Stimulated activated CD8-positive, alpha-beta memory T cell treated with anti-CD3 and anti-CD28 coated beads, Interleukin-4, amount 100 ng/mL, for 4 hours (primary cell): Measurements from ENCODE around the gene KRT23.

Source experiments
- DNase-seq, 2 donors: peaks; one replicate each; pipeline ENCODE4 v3.0.0-alpha.2; 2020; ENCODE audit warnings: low read depth in 2 of 2, low spot score in 1 of 2

Gene KRT23, protein sequence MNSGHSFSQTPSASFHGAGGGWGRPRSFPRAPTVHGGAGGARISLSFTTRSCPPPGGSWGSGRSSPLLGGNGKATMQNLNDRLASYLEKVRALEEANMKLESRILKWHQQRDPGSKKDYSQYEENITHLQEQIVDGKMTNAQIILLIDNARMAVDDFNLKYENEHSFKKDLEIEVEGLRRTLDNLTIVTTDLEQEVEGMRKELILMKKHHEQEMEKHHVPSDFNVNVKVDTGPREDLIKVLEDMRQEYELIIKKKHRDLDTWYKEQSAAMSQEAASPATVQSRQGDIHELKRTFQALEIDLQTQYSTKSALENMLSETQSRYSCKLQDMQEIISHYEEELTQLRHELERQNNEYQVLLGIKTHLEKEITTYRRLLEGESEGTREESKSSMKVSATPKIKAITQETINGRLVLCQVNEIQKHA

DNA sequence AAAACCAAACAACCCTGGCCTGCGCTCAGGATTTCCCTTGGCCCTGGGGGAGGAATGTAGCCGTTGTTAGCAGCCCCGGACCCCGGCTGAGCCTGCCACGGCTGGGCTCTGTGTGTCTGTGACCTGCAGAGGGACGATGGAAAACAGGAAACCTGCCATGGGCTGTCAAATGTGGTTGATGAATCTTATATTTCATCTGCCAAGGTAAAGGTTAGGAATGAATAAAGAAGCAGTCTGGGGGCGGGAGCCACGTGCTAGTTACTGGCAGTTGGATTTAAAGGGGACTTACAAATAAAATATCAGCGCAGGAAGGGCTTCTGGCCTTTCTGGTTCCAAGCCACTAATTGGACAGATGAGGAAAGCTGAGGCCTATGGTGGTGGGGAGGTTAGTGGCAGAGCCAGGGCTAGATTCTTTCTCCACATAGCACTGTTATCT, at the start of gene KRT23:
Gene KRT23 (minus strand): TSS at position 263 of the 436 bp plus-strand sequence. CDS start 1,043 bp downstream, outside the sequence.
- no peak for DNase-seq

DNA sequence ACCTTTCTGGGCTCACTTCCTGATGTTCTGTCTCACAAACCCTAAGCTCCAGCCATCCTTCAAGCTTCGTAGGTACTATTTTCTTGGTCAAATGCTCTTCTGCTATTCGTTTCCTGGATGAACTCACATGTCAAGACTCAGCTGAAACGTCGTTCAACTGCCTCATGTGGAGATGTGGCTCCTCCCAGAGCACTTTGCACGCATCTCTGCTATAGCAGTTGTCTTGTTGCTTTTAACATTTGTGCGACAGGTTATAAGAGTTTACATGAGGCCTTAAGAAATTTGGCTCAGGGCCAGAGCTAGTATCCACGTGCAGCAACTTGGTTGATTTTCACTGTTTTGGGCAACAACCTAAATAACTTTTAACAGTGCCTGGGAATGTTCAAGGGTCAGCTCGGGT, 49.5 kb upstream of the KRT23 start:
- no peak for DNase-seq

DNA sequence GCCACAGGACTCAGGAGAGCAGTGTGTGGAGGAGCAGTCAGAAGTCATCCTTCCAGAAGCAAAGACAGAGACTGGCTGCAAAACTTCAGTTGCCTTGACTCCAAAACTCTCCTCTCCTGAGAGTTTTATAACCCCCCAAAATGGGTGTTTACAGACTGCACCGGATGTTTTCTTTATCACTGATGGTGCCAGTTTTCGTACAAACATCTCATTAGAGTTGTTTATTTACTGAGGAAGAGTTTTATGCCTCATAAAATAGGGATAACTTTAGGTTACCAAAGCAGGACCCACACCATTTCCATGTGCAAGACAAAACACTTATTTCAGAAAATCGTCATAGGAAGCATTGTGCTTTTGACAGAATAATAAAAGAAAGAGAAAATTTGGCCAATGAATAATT, 46.8 kb upstream of the KRT23 start, which contains the start of gene KRT40:
Gene KRT40 (minus strand): TSS at position 101 of the 400 bp plus-strand sequence. CDS start 53 bp downstream, at position 48.
- DNase-seq = no peak

DNA sequence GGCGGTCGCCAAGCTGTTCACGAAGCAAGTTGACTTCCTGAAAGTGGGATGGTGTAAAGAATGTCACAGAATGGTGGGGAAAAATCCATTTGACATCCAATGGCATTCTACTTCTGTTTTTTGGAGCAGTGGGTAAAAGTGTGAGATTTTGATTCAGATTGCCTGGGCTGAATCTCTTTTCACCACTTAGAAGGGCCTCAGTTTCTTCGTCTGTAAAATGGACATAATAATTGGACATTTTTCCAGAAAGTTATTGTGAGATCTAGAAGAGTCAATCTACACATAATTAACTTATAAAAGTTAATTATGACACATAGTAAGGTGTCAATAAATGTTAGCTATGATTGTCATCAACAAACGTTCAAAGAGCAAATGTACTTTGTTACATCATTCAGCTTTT, 43.7 kb upstream of the KRT23 start:
- no peak for DNase-seq

DNA sequence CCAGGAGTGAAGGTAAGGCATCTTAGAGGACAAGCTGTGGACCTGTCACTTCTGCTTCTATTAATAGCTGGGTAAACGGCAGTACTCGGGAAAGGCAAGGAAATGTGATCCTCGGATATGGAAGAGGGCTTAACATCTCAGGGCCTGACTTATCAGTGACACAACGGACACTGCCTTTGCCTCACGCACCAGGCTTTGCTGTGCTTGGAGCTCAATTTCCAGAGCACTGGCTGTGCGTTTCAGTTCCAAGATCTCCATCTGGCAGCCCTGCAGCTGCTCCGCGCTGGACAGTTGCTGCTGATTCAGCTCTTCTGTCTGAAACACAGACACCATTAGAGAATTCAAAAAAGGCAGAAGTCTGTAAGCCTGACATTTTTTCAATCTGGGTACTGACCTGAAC, 43.1 kb upstream of the KRT23 start:
- no peak for DNase-seq

DNA sequence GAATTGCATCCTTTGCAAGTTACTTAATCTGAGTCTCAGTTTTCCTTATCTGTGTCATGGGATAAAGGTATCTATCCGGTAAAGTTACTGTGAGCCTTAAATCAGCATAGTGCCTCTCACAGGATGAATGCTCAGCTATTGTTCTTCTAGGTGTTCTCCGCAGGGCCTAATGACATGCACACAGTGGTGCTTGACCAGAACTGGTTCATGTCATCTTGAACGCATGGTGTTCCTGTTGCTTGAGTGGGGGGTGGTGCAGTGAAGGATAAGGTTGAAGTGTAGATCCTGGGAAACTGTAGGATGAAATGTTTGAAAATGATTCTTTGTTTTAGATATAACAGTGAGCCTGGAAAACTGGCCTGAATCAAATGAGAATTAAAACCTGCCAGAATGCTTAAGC, 42.7 kb upstream of the KRT23 start:
- DNase-seq = no peak

DNA sequence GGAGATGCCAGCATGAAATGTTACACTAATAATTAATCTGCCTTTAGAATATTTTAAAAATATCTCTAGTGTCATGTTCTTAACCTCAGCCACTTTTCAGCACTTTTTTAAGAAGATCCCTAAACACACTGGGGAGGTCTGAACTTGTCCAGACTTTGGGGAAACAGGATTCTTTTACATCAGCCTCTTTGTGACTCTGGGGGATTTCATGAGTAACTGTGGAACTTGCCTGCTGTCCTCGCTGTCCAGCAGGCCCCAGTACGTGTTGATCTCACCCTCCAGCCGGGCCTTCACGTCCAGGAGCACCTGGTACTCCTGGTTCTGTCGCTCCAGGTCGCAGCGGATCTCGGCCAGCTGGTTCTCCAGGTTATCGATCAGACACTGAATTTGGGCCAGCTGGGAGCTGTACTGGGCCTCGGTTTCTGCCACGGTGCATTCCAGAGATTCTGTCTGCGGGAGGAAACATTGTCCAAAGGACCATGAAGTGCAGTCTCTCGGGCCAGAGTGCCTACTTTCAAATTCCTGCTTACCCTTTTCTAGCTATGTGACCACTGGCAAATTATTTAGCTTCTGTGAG, 41.2 kb upstream of the KRT23 start:
- no peak for DNase-seq

DNA sequence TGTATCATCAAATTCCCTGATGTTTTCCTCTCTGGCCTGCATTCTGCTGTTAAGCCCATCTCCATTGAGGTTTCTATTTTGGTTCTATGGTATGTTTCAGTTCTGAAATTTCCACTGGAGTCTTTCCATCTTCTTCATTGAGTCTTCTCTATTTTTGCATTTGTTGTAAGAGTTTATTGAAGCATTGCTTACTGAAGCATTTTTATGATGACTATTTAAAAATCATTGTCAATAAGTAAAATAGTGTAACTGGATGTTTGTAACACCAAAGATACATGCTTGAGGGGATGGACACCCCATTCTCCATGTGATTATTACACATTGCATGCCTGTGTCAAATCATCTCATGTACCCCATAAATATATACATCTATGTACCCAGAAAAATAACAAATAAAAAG, 38.1 kb upstream of the KRT23 start:
- DNase-seq = no peak

DNA sequence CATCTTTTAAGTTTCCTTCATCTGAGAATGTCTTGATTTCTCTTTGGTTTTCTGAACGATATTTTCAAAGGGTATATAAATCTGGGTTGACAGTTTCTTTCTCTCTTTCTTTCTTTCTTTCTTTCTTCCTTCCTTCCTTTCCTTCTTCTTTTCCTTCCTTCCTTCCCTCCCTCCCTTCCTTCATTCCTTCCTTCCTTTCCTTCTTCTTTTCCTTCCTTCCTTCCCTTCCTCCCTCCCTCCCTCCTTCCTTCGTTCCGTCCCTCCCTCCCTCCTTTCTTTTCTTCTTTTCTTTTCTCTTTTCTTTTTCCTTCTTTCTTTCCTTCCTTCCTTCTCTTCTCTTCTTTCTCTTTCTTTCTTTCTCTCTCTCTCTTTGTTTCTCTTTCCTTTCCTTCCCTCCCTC, 36.9 kb upstream of the KRT23 start:
- DNase-seq = no peak

DNA sequence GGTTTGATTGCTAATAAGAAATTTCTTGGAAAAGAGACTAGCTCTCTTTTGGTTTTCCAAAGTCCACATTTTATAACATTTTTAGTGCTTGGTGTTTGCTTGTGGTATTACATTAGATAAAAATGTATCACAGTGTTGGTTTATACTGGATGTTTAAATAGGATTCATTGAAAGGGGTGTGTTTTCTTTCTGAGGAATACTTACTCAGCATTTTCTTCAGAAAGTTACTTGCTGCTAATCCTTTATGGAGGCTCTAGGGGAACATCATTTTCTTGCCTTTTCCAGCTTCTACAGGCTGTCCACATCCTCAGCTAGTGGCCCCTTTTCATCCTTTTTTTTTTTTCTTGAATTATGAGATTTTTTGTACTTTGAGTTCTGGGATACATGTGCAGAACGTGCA, 30.1 kb upstream of the KRT23 start:
- no peak for DNase-seq

DNA sequence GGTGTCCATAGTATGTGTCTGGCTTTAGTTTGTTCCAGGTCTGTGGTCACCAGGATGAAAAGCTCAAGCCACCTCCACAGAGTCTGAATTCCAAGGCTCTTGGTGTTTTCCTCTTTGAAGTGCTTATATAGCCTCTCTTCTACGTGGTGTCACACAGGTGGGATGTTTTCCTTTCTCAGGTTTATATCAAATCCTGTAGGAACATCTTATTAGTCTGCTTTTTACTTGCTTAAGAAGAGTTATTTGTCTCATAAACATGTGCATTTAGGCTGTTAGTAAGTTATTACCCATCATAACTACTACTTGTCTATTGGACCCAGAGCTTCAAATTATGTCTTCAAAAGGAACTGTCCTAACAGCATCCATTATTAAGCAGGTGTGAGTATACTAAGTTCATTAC, 29.4 kb upstream of the KRT23 start, which contains the start of gene KRT39:
Gene KRT39 (minus strand): TSS at position 101 of the 400 bp plus-strand sequence. CDS start 92 bp downstream, at position 9.
- DNase-seq = no peak

DNA sequence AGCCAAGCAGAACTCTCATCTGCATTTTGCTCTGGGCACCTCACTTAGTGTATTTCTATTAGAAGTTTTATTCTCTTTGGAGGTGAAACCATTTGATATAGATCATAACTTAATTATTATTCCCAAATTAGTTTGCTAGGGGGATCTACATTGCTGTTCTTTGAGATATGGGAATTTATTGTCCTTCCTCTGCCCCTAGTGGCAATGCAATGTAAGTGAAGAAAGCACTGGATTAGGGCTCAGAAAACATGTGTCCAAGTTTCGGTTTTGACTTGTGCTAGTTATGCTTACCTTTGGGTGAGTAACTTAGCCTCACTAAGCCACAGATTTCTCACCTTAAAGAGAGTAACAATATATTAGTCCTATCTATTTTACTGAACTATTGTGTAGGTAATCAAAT, 26.4 kb upstream of the KRT23 start:
- no peak for DNase-seq

DNA sequence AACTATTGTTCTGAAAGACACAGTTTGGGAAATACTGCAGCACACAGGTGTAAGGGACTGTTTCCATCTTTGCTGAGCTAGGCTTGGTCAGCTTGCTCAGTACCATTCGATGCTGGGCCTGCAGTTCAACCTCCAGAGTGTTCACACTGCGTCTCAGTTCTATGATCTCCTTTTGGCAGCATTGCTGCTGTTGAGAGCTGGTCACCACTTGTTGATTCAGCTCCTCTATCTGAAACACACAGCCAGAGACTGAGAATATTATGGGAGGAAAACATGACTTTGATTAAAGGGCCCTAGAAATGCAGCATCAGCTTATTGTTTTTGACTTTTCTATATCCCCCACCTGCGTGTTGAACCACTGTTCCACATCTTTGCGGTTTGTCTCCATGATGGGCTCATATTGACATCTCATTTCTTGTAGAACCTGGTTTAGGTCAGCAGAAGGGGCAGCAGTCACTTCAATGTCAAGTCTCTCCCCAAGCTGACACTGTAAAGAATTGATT, 24.7 kb upstream of the KRT23 start:
- no peak for DNase-seq

DNA sequence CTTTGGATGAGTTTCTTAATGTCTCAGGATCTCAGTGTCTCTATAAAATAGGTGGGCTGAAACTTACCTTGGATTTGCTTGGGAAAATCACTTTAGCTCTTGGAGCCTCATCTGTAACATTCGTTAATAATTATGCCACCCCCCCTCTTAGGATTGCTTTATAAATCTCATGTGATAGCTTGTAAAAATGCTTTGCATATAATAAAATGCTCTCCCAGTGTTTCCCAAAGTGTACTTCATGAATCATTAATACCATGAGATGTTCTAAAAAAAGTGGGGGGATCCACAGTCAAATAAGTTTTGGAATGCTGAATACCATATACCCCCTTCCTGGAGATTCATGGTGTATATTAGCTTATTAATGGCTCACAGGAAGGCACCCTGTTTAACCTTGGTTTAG, 24.1 kb upstream of the KRT23 start:
- no peak for DNase-seq

DNA sequence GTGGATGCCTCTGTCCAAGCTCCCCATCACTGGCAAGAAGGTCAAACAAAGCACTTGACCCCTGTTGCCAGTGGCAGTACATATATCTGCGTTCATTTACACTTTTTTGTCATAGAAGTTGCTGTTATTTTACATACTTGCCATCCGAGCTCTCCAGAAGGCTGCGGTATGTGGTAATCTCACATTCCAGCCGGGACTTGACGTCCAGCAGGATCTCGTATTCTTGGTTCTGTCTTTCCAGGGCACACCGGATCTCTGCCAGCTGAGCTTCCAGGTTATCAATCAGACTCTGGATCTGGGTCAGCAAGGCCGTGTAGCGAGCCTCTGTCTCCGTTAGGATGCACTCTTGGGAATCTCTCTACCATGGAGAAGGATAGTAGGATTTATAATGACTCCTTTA, 22.7 kb upstream of the KRT23 start:
- no peak for DNase-seq

DNA sequence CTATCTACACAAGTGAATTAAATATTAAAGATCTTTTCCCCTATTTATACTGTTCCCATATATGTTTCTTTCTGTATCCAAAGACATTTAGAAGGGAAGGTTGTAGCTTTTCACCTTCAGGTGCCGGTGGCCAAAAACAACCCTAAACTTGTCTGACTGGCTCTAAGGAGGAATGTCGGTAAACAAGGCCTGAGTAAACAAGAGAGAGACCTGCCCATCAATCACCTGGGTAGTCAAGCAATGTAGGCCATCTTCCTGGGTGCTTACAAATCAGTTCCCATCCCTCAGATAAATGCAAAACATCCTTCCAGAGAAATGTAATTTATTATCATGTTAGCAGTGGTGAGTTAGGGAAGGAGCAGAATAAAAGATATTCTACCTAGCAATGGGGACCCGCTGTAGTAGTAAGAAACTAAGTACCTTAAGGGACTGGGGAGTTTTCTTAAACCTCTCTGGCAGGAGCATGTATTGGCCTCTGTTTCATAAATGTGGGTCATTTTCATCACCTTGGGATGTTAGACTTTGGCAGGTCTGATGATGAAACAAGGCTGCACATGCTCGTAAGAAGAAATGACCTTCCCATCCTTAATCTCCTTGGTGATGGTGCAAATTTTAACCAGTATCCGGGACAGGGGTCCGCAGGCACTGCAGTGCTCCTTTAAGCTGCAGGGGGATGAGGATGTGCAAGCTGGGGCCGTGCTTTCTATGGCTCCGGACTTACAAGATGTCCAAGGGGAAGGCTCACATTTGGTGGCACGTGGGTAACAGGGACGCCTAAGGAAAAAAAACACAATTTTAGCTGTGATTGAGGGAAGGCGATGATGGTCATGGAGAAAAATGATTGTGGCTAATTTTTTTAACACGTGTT, 20.9 kb upstream of the KRT23 start:
- no peak for DNase-seq

DNA sequence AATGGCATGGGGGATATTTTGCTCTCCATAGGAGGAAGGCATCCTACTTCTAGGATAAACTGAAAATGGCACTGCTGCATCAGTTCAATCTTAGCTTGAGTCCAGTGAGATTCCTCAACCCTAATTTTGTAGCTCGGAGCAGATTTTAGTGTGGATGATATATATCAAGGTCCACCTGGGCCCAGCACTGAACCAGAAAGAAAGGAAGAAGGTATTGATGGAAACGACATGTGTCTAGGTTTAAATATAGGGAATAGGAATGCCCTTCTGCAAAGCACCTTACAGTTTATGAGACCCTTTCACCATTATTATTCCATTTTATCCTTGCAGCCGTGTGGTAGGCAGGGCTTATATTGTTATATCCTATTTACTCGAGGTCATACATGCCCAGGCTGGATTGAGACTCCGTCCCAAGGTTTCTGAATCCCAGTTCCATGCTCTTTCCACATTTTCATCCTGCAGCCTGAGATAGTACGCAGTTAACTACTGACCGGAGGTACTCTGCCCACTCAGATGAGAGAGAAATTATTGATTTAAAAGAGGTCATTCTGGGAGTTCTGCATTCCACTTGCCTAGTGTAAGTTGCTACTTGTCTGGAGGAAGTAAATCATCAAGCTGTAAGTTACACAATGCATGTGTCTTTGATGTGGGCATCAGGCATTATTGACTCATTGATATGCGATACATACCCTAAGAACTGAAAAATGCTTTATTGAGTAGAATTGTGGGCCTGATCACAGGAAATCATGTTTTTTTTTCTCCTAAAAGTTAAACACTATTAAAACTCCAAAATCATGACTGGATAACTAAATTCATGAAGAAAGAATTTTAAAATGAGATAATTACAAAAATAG, 19.2 kb upstream of the KRT23 start:
- no peak for DNase-seq

DNA sequence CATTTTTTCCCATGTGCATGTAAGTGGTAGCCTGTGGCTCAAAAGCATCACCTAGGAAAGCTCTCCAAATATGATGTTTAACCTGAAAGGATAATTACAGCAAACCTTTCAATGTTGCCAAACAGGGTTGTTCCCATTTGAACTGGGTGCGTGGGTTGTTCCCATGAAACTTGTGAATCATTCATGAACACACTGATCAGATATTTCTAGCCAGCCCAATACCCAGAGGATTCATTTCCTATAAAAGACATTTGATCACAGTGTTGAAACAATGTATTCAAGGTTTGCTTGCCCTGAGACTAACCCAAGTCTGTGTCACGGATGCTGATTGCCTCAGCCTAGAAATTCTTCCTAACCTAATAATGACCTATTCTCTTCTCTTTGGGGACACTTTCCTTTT, 16.4 kb upstream of the KRT23 start:
- no peak for DNase-seq

DNA sequence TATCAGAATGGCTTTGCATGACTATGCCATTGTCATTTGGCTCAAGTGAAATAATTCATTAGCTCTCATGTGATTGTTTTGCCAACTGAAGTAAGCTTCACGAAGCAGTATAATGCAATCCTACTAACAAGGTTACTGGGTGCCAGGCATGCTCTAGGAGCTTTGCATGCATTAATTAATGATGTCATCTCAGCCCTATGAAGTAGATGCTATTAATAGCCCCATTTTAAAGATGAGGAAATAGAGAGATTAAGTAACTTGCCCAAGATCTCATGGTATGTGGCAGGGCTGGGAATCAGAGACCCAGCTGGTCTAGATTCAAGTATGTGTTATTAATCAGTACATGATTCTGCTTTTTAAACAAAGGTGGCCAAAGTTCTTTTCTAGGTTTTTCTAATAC, 15.2 kb upstream of the KRT23 start:
- no peak for DNase-seq

DNA sequence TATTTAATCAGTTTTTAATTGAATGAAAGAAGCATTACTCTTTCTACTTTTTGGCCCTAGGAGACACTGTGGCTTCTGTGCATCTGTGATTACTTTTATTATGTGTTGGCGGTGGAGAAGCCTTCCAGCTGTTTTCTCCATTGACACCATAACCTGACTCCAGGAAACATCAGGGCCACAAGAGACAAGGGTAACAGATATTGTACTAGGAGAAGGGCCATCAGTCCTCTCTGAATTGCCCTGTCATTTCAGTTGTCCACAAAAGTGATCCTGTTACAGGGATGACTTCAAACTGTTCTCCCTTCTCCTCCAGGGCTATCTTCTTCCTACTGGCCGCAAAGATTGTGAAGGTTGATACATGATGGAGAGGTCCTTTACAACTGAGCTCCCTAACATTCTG, 14.7 kb upstream of the KRT23 start:
- DNase-seq = no peak
